B cell (primary cell): Measurements from ENCODE around the gene TMSB4X. TPM values are rescaled to one million over a fixed set of nuclear protein-coding genes. Genes with fewer than 3 reads are reported as not detected.

Experiments used
- ATAC-seq: fragments of 200-7000 bp; cut with Tn5 transposase; one replicate; pipeline ENCODE4 v1.10.0; 2021; ENCODE audit warnings: low read depth, mild to moderate bottlenecking, moderate number of reproducible peaks, moderate library complexity
- CTCF ChIA-PET: fragments of 350-600 bp; sonication (Branson Sonifier 250); formaldehyde crosslinking; loops from one replicate; lab custom pipeline; 2021; ENCODE audit warnings: antibody characterized with exemption, inconsistent platforms; lab: Charles Lee
- POLR2A ChIA-PET: fragments of 350-600 bp; sonication (Branson Sonifier 250); formaldehyde crosslinking; loops from one replicate; lab custom pipeline; 2021; ENCODE audit warnings: antibody characterized with exemption; lab: Charles Lee
- DNase-seq: peaks from one replicate; pipeline ENCODE4 v3.0.0; 2013
- H2AFZ ChIP-seq: 2 replicates; pipeline ENCODE4 v1.6.1; 2012; ENCODE audit warnings: mild to moderate bottlenecking, low read depth, low read length; ENCODE audit not compliant: insufficient read depth, poor library complexity, severe bottlenecking
- H3K27ac ChIP-seq, 2 donors: 1 replicate in 1 of 2; 2 replicates in 1 of 2; pipeline ENCODE4 v1.5.1; 2012 to 2013; ENCODE audit warnings: low read length in 2 of 2, mild to moderate bottlenecking in 2 of 2, moderate library complexity in 1 of 2
- H3K27me3 ChIP-seq, 4 experiments: fragments of 200-600 bp in 1 of 4; sonication (generic) in 1 of 4; replicated peaks in 1 of 4; 1 replicate in 2 of 4; 2 replicates in 2 of 4; pipeline versions ENCODE4 v1.6.1 to v1.7.0; 2013 to 2016; ENCODE audit warnings: low read length in 3 of 4, mild to moderate bottlenecking in 2 of 4, mixed read lengths in 1 of 4, moderate library complexity in 1 of 4; ENCODE audit not compliant: insufficient read depth in 4 of 4, control insufficient read depth in 3 of 4; ENCODE audit errors: control extremely low read depth in 1 of 4
- H3K36me3 ChIP-seq, 2 experiments: replicated peaks in 1 of 2; 1 replicate in 1 of 2; 2 replicates in 1 of 2; pipeline versions ENCODE4 v1.6.1 to v1.7.1; 2013; ENCODE audit warnings: low read length in 1 of 2; ENCODE audit not compliant: insufficient read depth in 2 of 2, control insufficient read depth in 1 of 2; ENCODE audit errors: control extremely low read depth in 1 of 2, extremely low read depth in 1 of 2
- H3K4me1 ChIP-seq, 2 donors: fragments of 200-600 bp in 1 of 2; sonication (generic) in 1 of 2; 1 replicate in 1 of 2; 2 replicates in 1 of 2; pipeline versions ENCODE4 v1.5.1 to v1.6.1; 2013 to 2017; ENCODE audit warnings: low read length in 2 of 2; ENCODE audit not compliant: control insufficient read depth in 2 of 2, insufficient read depth in 2 of 2
- H3K4me2 ChIP-seq: replicated peaks from 2 replicates; pipeline ENCODE3; 2012; ENCODE audit warnings: mild to moderate bottlenecking, low read depth, low read length; ENCODE audit not compliant: poor library complexity, severe bottlenecking
- H3K4me3 ChIP-seq, 5 experiments: fragments of 200-600 bp in 1 of 5; sonication (generic) in 1 of 5; 1 replicate in 3 of 5; 2 replicates in 2 of 5; pipeline versions ENCODE4 v1.5.1 to v1.7.0; 2011 to 2016; ENCODE audit warnings: low read length in 4 of 5, mild to moderate bottlenecking in 4 of 5, low read depth in 2 of 5, control low read depth in 1 of 5, moderate library complexity in 1 of 5; ENCODE audit not compliant: insufficient read depth in 1 of 5; ENCODE audit errors: control extremely low read depth in 1 of 5, extremely low read depth in 1 of 5
- H3K79me2 ChIP-seq: fragments of 200-600 bp; sonication (generic); one replicate; pipeline ENCODE4 v1.6.0; 2016; ENCODE audit warnings: low read length; ENCODE audit not compliant: control insufficient read depth, insufficient read depth
- H3K9ac ChIP-seq: fragments of 200-600 bp; sonication (generic); 2 replicates; pipeline ENCODE4 v1.6.1; 2017; ENCODE audit warnings: mild to moderate bottlenecking, low read length, moderate library complexity
- H3K9me3 ChIP-seq, 3 donors: one replicate each; pipeline versions ENCODE4 v1.6.1 to v1.7.1; 2013; ENCODE audit warnings: low read length in 2 of 3; ENCODE audit not compliant: control insufficient read depth in 2 of 3, insufficient read depth in 1 of 3; ENCODE audit errors: control extremely low read depth in 1 of 3
- H4K20me1 ChIP-seq: 2 replicates; pipeline ENCODE4 v1.6.0; 2012; ENCODE audit warnings: mild to moderate bottlenecking, low read length; ENCODE audit not compliant: insufficient read depth, control insufficient read depth, poor library complexity, severe bottlenecking
- H3K27ac Mint-ChIP-seq: one replicate; pipeline ENCODE4 v1.8.0; 2021; ENCODE audit warnings: mixed read lengths
- H3K27me3 Mint-ChIP-seq: one replicate; pipeline ENCODE4 v1.8.0; 2021; ENCODE audit warnings: mixed read lengths
- H3K4me1 Mint-ChIP-seq: one replicate; pipeline ENCODE4 v1.8.0; 2021; ENCODE audit warnings: mixed read lengths
- H3K4me3 Mint-ChIP-seq: one replicate; pipeline ENCODE4 v1.8.0; 2021; ENCODE audit warnings: mixed read lengths
- H3K9me3 Mint-ChIP-seq: one replicate; pipeline ENCODE4 v1.8.0; 2022; ENCODE audit warnings: mixed read lengths; ENCODE audit not compliant: insufficient read depth
- EZH2 ChIP-seq: IDR thresholded peaks from 2 replicates; pipeline ENCODE4 v1.6.1; 2012; ENCODE audit warnings: borderline replicate concordance, low read depth, mild to moderate bottlenecking, moderate library complexity, low read length; ENCODE audit not compliant: insufficient read depth, poor library complexity, severe bottlenecking
- WGBS: methylation state at CpG from one replicate; pipeline ENCODE4 v1.1.5; 2013; ENCODE audit warnings: missing lambda C conversion rate; ENCODE audit not compliant: insufficient coverage; 5-methylcytosine and 5-hydroxymethylcytosine counted together
- intact Hi-C: fragments of 100-400 bp; cut with micrococcal nuclease; formaldehyde crosslinking; loops from one replicate; pipeline ENCODE4 v1.10.0; 2022
- polyA plus RNA-seq: library from polyadenylated mRNA; depleted of rRNA; stranded (reverse); fragments of >200 nt; gene quantifications from 2 replicates; pipeline ENCODE4 v1.2.3, GENCODE V29; 2012
- total RNA-seq, 2 donors: library from RNA; stranded (reverse); fragments of 120-200 nt in 1 of 2; gene quantifications; 1 replicate in 1 of 2; 2 replicates in 1 of 2; pipeline versions ENCODE4 v1.2.3 to v1.2.4, GENCODE V29; 2013 to 2022
- TF ChIP-seq, protein P1 (sequence below): fragments of 200-600 bp; IDR thresholded peaks from one replicate; pipeline ENCODE4 v1.8.0; 2022; ENCODE audit warnings: antibody characterized with exemption, mild to moderate bottlenecking

TMSB4X gene
- total and polyA plus RNA-seq, 2 donors (not counting 1 experiment from before 2014, with no cell fraction given): 2,550 to 4,850 TPM

DNA sequence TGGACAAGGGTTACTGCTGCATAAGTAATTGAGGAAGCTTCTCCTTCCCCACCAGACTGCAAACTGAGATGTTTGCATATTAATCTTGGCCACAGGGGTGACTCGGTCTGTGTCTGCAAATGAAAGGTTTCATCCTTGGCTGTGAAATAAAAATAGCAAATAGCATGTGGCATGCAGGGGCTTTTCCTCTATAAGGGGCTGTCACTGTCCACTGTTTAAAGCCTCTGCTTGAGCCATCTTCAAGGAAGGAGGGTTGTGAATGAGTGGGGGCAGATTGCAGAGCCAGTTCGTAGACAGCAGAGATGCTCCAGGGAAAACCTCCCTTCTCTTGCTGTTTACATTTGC is 33.3 kb downstream of the TMSB4X start:
- intact Hi-C loops: no loop called here
- peak overlapping the region; percentile 69 for H3K4me2 ChIP-seq
- H3K4me1 ChIP-seq: peaks cover 66 to 73% of the 10 kb centered on the region in 2 donors
- peaks cover 0 to 5% (median 0%) of the 10 kb centered on the region in 4 experiments for H3K27me3 ChIP-seq
- no peak for TF ChIP-seq EZH2
- TF ChIP-seq, protein P1, sequence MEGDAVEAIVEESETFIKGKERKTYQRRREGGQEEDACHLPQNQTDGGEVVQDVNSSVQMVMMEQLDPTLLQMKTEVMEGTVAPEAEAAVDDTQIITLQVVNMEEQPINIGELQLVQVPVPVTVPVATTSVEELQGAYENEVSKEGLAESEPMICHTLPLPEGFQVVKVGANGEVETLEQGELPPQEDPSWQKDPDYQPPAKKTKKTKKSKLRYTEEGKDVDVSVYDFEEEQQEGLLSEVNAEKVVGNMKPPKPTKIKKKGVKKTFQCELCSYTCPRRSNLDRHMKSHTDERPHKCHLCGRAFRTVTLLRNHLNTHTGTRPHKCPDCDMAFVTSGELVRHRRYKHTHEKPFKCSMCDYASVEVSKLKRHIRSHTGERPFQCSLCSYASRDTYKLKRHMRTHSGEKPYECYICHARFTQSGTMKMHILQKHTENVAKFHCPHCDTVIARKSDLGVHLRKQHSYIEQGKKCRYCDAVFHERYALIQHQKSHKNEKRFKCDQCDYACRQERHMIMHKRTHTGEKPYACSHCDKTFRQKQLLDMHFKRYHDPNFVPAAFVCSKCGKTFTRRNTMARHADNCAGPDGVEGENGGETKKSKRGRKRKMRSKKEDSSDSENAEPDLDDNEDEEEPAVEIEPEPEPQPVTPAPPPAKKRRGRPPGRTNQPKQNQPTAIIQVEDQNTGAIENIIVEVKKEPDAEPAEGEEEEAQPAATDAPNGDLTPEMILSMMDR: no peak
- no peaks in the 10 kb centered on the region for H3K9me3 ChIP-seq
- H3K27ac ChIP-seq: peak overlapping the region in 1 of 2 donors; percentile 23
- no peaks in the 10 kb centered on the region for H4K20me1 ChIP-seq
- no CpG with 5 or more reads among the region's 2 CpGs for WGBS
- no peak overlapping the region for H3K9ac ChIP-seq
- DNase-seq (peak; percentile 39), ATAC-seq (peak; percentile 58)
- H3K4me3 ChIP-seq: peak overlapping the region in 1 of 5 experiments; percentile 2
- H3K4me1 Mint-ChIP-seq: peaks cover 71% of the 10 kb centered on the region
- no peaks in the 10 kb centered on the region for H3K36me3 ChIP-seq
- CTCF ChIA-PET: interaction anchor here (1.1 to 3.8 kb wide), 5 partner anchors 29 to 84 kb away, joined by 4 to 14 read pairs (median 5); no protein-coding TSS in a partner anchor
- H2AFZ ChIP-seq: no peak overlapping the region
- peaks cover 4% of the 10 kb centered on the region for H3K79me2 ChIP-seq
- H3K9me3 Mint-ChIP-seq: no peaks in the 10 kb centered on the region
- peak overlapping the region; percentile 89 for H3K27ac Mint-ChIP-seq
- no peaks in the 10 kb centered on the region for H3K27me3 Mint-ChIP-seq
- POLR2A ChIA-PET: interaction anchor here (0.6 to 1.4 kb wide), 5 partner anchors 9 to 52 kb away, joined by 3 to 8 read pairs (median 4); no protein-coding TSS in a partner anchor
- peak overlapping the region; percentile 73 for H3K4me3 Mint-ChIP-seq

DNA sequence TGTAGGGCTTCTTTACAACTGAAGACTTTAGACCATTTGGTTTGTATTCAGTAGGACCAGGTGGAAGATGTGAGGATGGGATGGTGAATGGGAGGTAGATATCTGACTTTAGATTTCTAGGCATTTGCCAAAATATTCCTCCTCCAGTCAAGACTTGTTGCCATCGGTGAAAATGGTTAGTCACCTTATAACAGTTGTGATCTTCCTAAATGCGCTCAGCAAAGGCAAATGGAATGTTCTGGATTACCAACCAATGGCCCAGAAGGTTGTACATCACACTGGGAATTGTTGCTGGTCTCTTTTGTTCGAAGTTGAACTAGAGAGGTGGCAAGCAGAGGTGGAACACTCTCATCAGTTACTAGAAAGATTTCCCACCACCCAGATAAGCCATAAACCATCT is 33.9 kb downstream of the TMSB4X start:
- Histone ChIP-seq H3K9ac (no peak overlapping the region), H3K79me2 (peaks cover 4% of the 10 kb centered on the region), H3K9me3 (no peaks in the 10 kb centered on the region), H2AFZ (no peak overlapping the region), H3K36me3 (no peaks in the 10 kb centered on the region), H3K4me3 (peak overlapping the region in 1 of 5 experiments; percentile 2), H3K27me3 (peaks cover 0 to 5% (median 0%) of the 10 kb centered on the region in 4 experiments), H3K4me2 (peak overlapping the region; percentile 69), H4K20me1 (no peaks in the 10 kb centered on the region), H3K27ac (peak overlapping the region; percentile 18 to 23), H3K4me1 (peaks cover 66 to 75% of the 10 kb centered on the region in 2 donors)
- H3K4me3 Mint-ChIP-seq: no peak overlapping the region
- POLR2A ChIA-PET: interaction anchor here (1.0 to 1.4 kb wide), 3 partner anchors 28 to 53 kb away, joined by 4 to 8 read pairs (median 4); no protein-coding TSS in a partner anchor
- intact Hi-C loops: no loop called here
- H3K4me1 Mint-ChIP-seq: peaks cover 74% of the 10 kb centered on the region
- ATAC-seq (no peak), DNase-seq (no peak)
- no peak overlapping the region for H3K27ac Mint-ChIP-seq
- no peaks in the 10 kb centered on the region for H3K9me3 Mint-ChIP-seq
- CTCF ChIA-PET: interaction anchor here (1.1 to 3.8 kb wide), 4 partner anchors 30 to 84 kb away, joined by 4 to 14 read pairs (median 6); no protein-coding TSS in a partner anchor
- no peaks in the 10 kb centered on the region for H3K27me3 Mint-ChIP-seq
- no peak for TF ChIP-seq EZH2
- TF ChIP-seq, protein P1: no peak
- WGBS: no CpG with 5 or more reads among the region's 3 CpGs
